ENCODE measurements around the gene IDH3A.
"Not testable (repeated sequence)": the region's sequence is repeated elsewhere in the genome, so short reads cannot be mapped to it uniquely, and the experiment has no call there.

The IDH3A gene

DNA sequence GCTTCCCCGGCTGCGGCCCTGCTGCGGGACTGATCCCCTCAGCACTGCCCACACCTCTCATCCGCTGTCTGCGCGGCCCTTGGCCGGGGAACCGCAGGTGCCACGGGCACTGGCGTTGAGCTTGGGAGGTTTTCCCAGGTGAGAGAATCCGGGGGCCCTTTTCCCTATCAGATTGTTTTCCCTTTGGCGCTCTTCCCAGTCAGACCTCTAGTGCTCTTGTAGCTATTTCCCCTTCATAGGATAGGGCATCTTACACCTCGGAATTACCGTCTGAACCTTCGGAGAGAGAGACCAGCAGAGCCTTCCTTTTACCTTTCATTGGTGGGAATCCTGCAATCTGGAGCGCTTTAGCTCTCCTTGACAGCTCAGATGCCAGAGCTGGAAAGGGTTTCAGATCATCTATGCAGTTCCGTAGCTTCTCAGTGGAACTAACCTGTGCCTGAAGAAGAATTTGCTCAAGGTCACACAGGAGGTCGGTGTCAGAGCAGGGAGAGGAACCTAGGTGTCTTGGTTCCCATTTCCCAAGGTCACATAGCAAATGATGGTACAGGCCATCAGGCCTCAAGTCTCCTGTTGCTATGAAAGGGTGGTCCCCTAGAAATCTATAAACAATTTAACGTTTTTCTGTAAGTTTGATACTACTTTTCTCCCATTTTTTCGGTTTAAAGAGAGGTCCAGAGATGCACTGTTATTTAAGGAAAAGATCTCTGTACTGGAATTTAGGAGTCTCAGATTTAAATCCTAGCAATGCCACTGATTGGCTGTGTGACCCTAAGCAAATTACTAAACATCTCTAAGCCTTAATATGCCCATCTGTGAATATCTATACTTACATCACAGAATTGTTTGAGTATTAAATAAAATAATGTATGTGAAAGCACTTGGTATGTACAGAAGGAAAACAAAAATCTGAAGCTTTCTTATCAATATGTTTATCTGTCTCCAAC, 916 bp downstream of the IDH3A start:
- peak overlapping the region; percentile 82 for H3K4me3 ChIP-seq (ENCODE audit: low read depth, low read length)
- DNase-seq (ENCODE audit: low read depth) = peak; percentile 27
- TF ChIP-seq MYC (IDR thresholded peaks at IDR 0.05; ENCODE audit: low read depth, low read length) (no peak), POLR2A (IDR thresholded peaks at IDR 0.05; ENCODE audit: extremely low read depth, insufficient read length) (no peak)
- TF ChIP-seq, protein P1, sequence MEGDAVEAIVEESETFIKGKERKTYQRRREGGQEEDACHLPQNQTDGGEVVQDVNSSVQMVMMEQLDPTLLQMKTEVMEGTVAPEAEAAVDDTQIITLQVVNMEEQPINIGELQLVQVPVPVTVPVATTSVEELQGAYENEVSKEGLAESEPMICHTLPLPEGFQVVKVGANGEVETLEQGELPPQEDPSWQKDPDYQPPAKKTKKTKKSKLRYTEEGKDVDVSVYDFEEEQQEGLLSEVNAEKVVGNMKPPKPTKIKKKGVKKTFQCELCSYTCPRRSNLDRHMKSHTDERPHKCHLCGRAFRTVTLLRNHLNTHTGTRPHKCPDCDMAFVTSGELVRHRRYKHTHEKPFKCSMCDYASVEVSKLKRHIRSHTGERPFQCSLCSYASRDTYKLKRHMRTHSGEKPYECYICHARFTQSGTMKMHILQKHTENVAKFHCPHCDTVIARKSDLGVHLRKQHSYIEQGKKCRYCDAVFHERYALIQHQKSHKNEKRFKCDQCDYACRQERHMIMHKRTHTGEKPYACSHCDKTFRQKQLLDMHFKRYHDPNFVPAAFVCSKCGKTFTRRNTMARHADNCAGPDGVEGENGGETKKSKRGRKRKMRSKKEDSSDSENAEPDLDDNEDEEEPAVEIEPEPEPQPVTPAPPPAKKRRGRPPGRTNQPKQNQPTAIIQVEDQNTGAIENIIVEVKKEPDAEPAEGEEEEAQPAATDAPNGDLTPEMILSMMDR (IDR thresholded peaks at IDR 0.05; ENCODE audit: low read depth, low read length) = no peak
- TF ChIP-seq, protein P2, sequence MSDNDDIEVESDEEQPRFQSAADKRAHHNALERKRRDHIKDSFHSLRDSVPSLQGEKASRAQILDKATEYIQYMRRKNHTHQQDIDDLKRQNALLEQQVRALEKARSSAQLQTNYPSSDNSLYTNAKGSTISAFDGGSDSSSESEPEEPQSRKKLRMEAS (IDR thresholded peaks at IDR 0.05; ENCODE audit: low read depth, low read length) = no peak

DNA sequence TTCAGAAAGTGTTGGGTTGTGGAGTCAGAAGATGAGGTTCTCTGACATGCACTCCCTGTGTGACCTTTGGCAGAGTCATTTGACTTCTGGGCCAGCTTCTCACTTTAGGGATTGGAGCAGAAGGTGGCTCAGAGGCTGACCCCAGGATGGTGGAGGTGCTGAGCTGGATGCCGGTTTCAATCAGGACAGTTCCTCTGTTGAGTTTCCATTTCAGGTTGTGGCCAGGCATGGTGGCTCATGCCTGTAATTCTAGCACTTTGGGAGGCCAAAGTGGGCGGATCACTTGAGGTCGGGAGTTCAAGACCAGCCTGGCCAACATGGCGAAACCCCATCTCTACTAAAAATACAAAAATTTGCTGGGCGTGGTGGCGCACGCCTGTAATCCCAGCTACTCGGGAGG, 1.9 kb downstream of the IDH3A start:
- not testable (repeated sequence) for DNase-seq (ENCODE audit: low read depth)

DNA sequence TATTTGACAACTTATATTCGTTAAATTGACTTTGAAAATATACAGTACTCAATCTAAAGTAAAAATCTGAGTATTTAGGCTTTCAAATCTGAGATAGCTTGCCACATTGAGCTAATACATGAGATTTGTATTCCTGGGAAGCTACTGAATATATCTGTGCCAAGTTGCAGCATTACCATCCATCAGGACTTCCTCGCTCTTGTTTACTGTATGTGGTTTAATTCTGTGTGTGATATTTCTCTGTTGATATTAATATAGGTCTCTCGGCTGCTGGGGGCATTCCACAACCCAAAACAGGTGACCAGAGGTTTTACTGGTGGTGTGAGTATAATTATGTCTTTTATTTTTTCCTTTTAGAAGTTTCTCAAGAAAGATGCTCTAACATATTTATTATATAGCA, 5.8 kb downstream of the IDH3A start:
- H3K4me3 ChIP-seq (ENCODE audit: low read depth, low read length) = no peak overlapping the region
- TF ChIP-seq, protein P2 (IDR thresholded peaks at IDR 0.05; ENCODE audit: low read depth, low read length) = no peak
- TF ChIP-seq, protein P1 (IDR thresholded peaks at IDR 0.05; ENCODE audit: low read depth, low read length) = no peak
- TF ChIP-seq MYC (IDR thresholded peaks at IDR 0.05; ENCODE audit: low read depth, low read length) = no peak
- TF ChIP-seq POLR2A (IDR thresholded peaks at IDR 0.05; ENCODE audit: extremely low read depth, insufficient read length) = no peak
- DNase-seq (ENCODE audit: low read depth) = no peak

More for the DNA sequence above, 1.9 kb downstream of the IDH3A start:
- H3K4me3 ChIP-seq (ENCODE audit: low read depth, low read length) = not testable (repeated sequence)

DNA sequence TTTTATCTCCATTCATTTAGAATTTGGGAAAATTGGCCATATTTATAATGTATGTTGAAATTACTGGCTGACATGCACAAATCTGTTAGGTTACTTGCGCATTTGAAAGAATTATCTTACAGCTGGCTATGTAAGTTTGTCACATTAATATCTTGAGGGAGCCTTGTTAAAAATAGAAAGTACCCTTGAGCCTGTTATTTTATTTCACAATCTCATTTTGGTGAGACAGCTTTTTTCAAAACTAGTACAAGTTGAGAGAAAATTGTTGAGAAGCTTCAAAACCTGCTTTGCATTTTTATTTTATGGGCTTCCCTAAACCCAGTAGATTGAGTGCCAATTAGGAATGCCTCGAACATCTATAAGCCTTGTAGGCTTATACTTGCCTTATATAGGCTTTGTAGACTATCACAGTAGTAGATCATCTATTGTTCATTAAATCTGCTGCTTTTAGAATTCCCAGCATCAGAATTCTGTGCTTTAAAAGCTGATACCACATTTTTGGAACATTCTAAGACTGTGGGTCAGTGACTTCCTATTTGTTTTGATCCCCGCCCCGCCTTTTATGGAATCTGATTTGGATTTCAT, 6.3 kb downstream of the IDH3A start:
- DNase-seq (ENCODE audit: low read depth) = no peak
- no peak for TF ChIP-seq POLR2A (IDR thresholded peaks at IDR 0.05; ENCODE audit: extremely low read depth, insufficient read length)
- TF ChIP-seq, protein P2 (IDR thresholded peaks at IDR 0.05; ENCODE audit: low read depth, low read length) = no peak
- no peak for TF ChIP-seq MYC (IDR thresholded peaks at IDR 0.05; ENCODE audit: low read depth, low read length)
- TF ChIP-seq, protein P1 (IDR thresholded peaks at IDR 0.05; ENCODE audit: low read depth, low read length) = no peak
- no peak overlapping the region for H3K4me3 ChIP-seq (ENCODE audit: low read depth, low read length)

DNA sequence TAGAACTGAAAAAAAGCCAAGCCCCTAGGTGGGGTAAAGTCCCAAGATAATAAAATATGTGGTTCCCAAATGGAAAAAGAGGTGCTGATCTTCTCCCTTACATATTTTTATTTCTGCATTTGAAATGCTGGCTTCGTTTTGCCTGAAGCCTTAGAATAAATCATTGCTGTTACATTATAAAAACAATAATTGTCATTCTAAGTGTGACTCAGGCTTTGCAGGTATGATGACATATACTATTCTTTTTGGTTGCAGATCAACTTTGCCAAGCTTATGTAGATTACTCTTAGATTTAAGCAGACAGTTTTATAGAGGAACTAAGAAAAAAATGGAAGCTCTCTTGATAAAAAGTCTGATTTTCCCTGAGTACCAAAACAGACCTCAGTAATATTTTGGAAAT, 7.5 kb downstream of the IDH3A start:
- DNase-seq (ENCODE audit: low read depth) = no peak
- TF ChIP-seq POLR2A (IDR thresholded peaks at IDR 0.05; ENCODE audit: extremely low read depth, insufficient read length) (no peak), MYC (IDR thresholded peaks at IDR 0.05; ENCODE audit: low read depth, low read length) (no peak)
- TF ChIP-seq, protein P1 (IDR thresholded peaks at IDR 0.05; ENCODE audit: low read depth, low read length) = no peak
- TF ChIP-seq, protein P2 (IDR thresholded peaks at IDR 0.05; ENCODE audit: low read depth, low read length) = no peak
- no peak overlapping the region for H3K4me3 ChIP-seq (ENCODE audit: low read depth, low read length)

DNA sequence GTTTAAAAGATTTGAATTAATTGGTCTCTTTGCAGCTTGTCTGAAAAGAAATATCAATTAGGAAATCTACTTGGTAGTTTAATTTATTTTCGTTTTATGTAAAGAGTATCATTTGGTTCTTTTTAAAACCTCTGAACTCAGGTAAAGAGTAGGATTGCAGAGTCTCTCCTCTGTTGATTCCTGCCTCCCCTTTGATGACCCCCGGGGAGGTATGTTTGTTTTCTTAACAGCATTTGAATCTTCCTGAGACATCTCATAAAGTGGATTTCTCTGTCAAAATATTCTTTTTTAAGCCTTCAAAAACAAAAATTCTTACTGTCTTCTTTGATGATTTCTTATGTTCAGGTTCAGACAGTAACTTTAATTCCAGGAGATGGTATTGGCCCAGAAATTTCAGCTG, 8.0 kb downstream of the IDH3A start:
- no peak overlapping the region for H3K4me3 ChIP-seq (ENCODE audit: low read depth, low read length)
- TF ChIP-seq, protein P1 (IDR thresholded peaks at IDR 0.05; ENCODE audit: low read depth, low read length) = no peak
- no peak for TF ChIP-seq MYC (IDR thresholded peaks at IDR 0.05; ENCODE audit: low read depth, low read length)
- no peak for TF ChIP-seq POLR2A (IDR thresholded peaks at IDR 0.05; ENCODE audit: extremely low read depth, insufficient read length)
- TF ChIP-seq, protein P2 (IDR thresholded peaks at IDR 0.05; ENCODE audit: low read depth, low read length) = no peak
- DNase-seq (ENCODE audit: low read depth) = no peak

Data from NB4 (cell line).